ENCODE results near the gene UQCRH. TPM values are rescaled to one million over a fixed set of nuclear protein-coding genes. Genes with fewer than 3 reads are reported as not detected.
A peak's percentile ranks its signal among the peaks of the same experiment; 100 is the strongest.

The UQCRH gene
- total RNA-seq, 1 donor from 2014 or later = 1,085 TPM

DNA sequence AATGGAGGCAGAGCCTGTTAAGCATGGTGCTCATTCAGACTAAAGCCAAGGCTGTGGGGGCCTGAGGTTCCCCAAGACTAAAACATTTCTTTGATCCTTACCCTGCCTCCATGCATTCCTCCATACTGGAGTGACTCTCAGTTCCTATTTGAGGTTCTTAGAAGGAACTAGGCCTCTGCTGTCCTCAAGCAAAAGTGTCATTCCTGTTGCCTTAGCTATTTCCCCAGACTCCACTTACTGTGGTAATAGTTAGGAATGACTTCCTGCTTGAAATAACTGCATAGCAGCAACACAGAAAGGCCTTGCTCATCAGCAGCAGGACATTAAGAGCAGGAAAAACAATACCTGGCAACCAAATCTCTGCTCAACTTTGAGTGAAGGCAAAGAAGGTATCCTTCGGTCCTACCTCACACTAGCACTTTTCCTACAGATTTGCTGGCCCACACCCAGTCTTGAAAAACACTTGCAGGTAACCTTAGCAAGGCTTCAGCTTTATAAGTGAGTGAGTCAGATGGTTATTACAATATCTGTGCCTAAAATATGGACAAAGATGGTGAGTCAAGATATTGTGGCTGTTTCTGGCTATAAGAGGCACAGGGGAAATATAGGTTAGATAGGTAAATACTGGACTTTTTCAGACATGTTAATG is 14.9 kb upstream of the UQCRH start:
- intact Hi-C loops (cut with micrococcal nuclease) = no loop called here
- H3K36me3 ChIP-seq = peaks cover 64% of the 10 kb centered on the region

GRCh38 chr1:46289134-46289494 is 14.4 kb upstream of the UQCRH start:
- no peaks in the 10 kb centered on the region for H3K9me3 ChIP-seq (replicated peaks)
- peaks cover 68% of the 10 kb centered on the region for H3K36me3 ChIP-seq
- TF ChIP-seq CTCF (IDR thresholded peaks at IDR 0.05; ENCODE audit: borderline replicate concordance) = no peak
- DNase-seq = no peak
- H3K4me1 ChIP-seq = peaks cover 10% of the 10 kb centered on the region
- H3K27me3 ChIP-seq (ENCODE audit: low read depth) = no peaks in the 10 kb centered on the region
- intact Hi-C loops (cut with micrococcal nuclease) = no loop called here
- no peak overlapping the region for H3K27ac ChIP-seq (replicated peaks)
- no peak overlapping the region for H3K4me3 ChIP-seq

More for the DNA sequence above, 14.9 kb upstream of the UQCRH start:
- no peak for DNase-seq
- Histone ChIP-seq H3K9me3 (replicated peaks) (no peaks in the 10 kb centered on the region), H3K4me1 (peaks cover 14% of the 10 kb centered on the region), H3K4me3 (no peak overlapping the region), H3K27ac (replicated peaks) (no peak overlapping the region), H3K27me3 (ENCODE audit: low read depth) (no peaks in the 10 kb centered on the region)
- TF ChIP-seq CTCF (IDR thresholded peaks at IDR 0.05; ENCODE audit: borderline replicate concordance) = no peak

DNA sequence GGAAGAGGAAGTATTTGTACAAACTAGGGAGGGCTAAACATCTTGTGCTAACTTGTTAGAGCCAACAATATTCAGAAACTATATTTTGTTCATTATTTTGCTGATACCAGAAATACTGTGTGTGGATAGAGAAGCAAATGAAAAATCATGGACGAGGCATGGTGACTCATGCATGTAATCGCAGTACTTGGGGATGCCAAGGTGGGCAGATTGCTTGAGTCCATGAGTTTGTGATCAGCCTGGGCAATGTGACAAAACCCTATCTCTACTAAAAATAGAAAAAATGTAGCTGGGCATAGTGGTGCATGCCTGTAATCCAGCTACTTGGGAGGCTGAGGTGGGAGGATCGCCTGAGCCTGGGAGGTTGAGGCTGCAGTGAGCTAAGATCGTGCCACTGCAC is 13.5 kb upstream of the UQCRH start:
- no peak for TF ChIP-seq CTCF (IDR thresholded peaks at IDR 0.05; ENCODE audit: borderline replicate concordance)
- DNase-seq = no peak
- Histone ChIP-seq H3K27me3 (ENCODE audit: low read depth) (no peaks in the 10 kb centered on the region), H3K4me1 (peaks cover 3% of the 10 kb centered on the region), H3K4me3 (no peak overlapping the region), H3K36me3 (peaks cover 70% of the 10 kb centered on the region), H3K9me3 (replicated peaks) (no peaks in the 10 kb centered on the region), H3K27ac (replicated peaks) (no peak overlapping the region)
- intact Hi-C loops (cut with micrococcal nuclease) = no loop called here

DNA sequence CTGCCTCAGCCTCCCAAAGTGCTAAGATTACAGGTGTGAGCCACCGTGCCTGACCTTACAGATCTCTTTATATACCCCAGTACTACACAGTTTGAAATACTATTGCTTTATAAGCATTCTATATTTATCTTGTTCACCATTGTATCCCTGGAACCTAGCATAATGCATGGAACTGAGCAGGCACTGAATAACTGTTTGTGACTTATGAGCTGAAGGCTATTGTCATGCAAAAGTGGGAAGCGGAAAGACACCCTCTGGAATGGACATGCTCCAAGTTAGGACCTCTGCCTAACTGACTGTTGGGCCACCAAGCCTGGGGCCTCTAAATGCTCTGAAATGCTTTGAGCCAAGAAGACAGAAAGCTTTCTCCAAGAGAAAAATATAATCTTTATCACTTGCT is 8.2 kb upstream of the UQCRH start:
- Histone ChIP-seq H3K9me3 (replicated peaks) (no peaks in the 10 kb centered on the region), H3K4me1 (peaks cover 28% of the 10 kb centered on the region), H3K27ac (replicated peaks) (no peak overlapping the region), H3K36me3 (peaks cover 63% of the 10 kb centered on the region), H3K4me3 (no peak overlapping the region), H3K27me3 (ENCODE audit: low read depth) (no peaks in the 10 kb centered on the region)
- no peak for DNase-seq
- intact Hi-C loops (cut with micrococcal nuclease) = no loop called here
- no peak for TF ChIP-seq CTCF (IDR thresholded peaks at IDR 0.05; ENCODE audit: borderline replicate concordance)

GRCh38 chr1:46298387-46298786 is 5.1 kb upstream of the UQCRH start:
- no peak for DNase-seq
- no peak overlapping the region for H3K4me3 ChIP-seq
- no peak for TF ChIP-seq CTCF (IDR thresholded peaks at IDR 0.05; ENCODE audit: borderline replicate concordance)
- no peaks in the 10 kb centered on the region for H3K9me3 ChIP-seq (replicated peaks)
- peaks cover 48% of the 10 kb centered on the region for H3K36me3 ChIP-seq
- intact Hi-C loops (cut with micrococcal nuclease) = no loop called here
- no peaks in the 10 kb centered on the region for H3K27me3 ChIP-seq (ENCODE audit: low read depth)
- peak overlapping the region; percentile 98 for H3K27ac ChIP-seq (replicated peaks)
- H3K4me1 ChIP-seq = peaks cover 55% of the 10 kb centered on the region

Data from left ventricle myocardium inferior (tissue), 1 donor.